WERI-Rb-1 (cell line): ENCODE results near the gene TRABD2B.
A peak's percentile ranks its signal among the peaks of the same experiment; 100 is the strongest.

Source experiments
- DNase-seq: peaks from one replicate; pipeline ENCODE4 v3.0.0-alpha.2; 2020
- H3K27ac ChIP-seq: fragments of 250-450 bp; sonication (Bioruptor Pico); 2 replicates; pipeline ENCODE4 v1.5.1; 2020; ENCODE audit warnings: mild to moderate bottlenecking, moderate library complexity
- H3K27me3 ChIP-seq: fragments of 250-450 bp; sonication (Bioruptor Pico); 2 replicates; pipeline ENCODE4 v1.5.1; 2021; ENCODE audit warnings: mild to moderate bottlenecking, low read depth, moderate library complexity; ENCODE audit not compliant: insufficient read depth, severe bottlenecking
- H3K36me3 ChIP-seq: fragments of 250-450 bp; sonication (Bioruptor Pico); 2 replicates; pipeline ENCODE4 v1.5.1; 2020; ENCODE audit warnings: mild to moderate bottlenecking, moderate library complexity
- H3K4me3 ChIP-seq: 2 replicates; pipeline ENCODE4 v1.5.1; 2011; ENCODE audit warnings: low read depth, mild to moderate bottlenecking, control low read depth, low read length
- H3K9me3 ChIP-seq: fragments of 250-450 bp; sonication (Bioruptor Pico); 2 replicates; pipeline ENCODE4 v1.5.1; 2021; ENCODE audit warnings: mild to moderate bottlenecking, moderate library complexity; ENCODE audit not compliant: severe bottlenecking
- CTCF ChIP-seq: IDR thresholded peaks from 2 replicates; pipeline ENCODE4 v1.5.1; 2011; ENCODE audit warnings: low read depth, mild to moderate bottlenecking, control low read depth, inconsistent platforms, low read length

The TRABD2B gene

GRCh38 chr1:47935856-47936255 is 61.3 kb downstream of the TRABD2B start:
- H3K9me3 ChIP-seq, result no peaks in the 10 kb centered on the region
- H3K4me3 ChIP-seq, result no peak overlapping the region
- no peak for TF ChIP-seq CTCF
- H3K27me3 ChIP-seq, result no peaks in the 10 kb centered on the region
- H3K27ac ChIP-seq, result no peak overlapping the region
- H3K36me3 ChIP-seq, result no peaks in the 10 kb centered on the region
- no peak for DNase-seq

- Histone ChIP-seq H3K27me3 (no peaks in the 10 kb centered on the region), H3K4me3 (no peak overlapping the region), H3K36me3 (no peaks in the 10 kb centered on the region), H3K9me3 (no peaks in the 10 kb centered on the region), H3K27ac (no peak overlapping the region)
- TF ChIP-seq CTCF, result no peak
- no peak for DNase-seq
Measured at GRCh38 chr1:47935163-47935562, 62.0 kb downstream of the TRABD2B start.

GRCh38 chr1:47934243-47934805 is 62.9 kb downstream of the TRABD2B start:
- DNase-seq, result no peak
- Histone ChIP-seq H3K9me3 (no peaks in the 10 kb centered on the region), H3K4me3 (no peak overlapping the region), H3K27me3 (no peaks in the 10 kb centered on the region), H3K27ac (no peak overlapping the region), H3K36me3 (no peaks in the 10 kb centered on the region)
- TF ChIP-seq CTCF, result no peak

GRCh38 chr1:47932743-47933142 is 64.4 kb downstream of the TRABD2B start:
- no peak for DNase-seq
- no peak overlapping the region for H3K27ac ChIP-seq
- no peaks in the 10 kb centered on the region for H3K36me3 ChIP-seq
- H3K27me3 ChIP-seq, result no peaks in the 10 kb centered on the region
- no peak for TF ChIP-seq CTCF
- H3K4me3 ChIP-seq, result no peak overlapping the region
- no peaks in the 10 kb centered on the region for H3K9me3 ChIP-seq

GRCh38 chr1:47931395-47931794 is 65.8 kb downstream of the TRABD2B start:
- Histone ChIP-seq H3K36me3 (no peaks in the 10 kb centered on the region), H3K9me3 (no peaks in the 10 kb centered on the region), H3K4me3 (no peak overlapping the region), H3K27ac (no peak overlapping the region), H3K27me3 (no peaks in the 10 kb centered on the region)
- DNase-seq, result peak; percentile 33
- peak; percentile 51; the same call in 1 of the 2 replicates for TF ChIP-seq CTCF

- peak; percentile 59; the same call in 1 of the 2 replicates for TF ChIP-seq CTCF
- H3K27ac ChIP-seq, result no peak overlapping the region
- DNase-seq, result peak; percentile 84
- H3K27me3 ChIP-seq, result no peaks in the 10 kb centered on the region
- H3K9me3 ChIP-seq, result no peaks in the 10 kb centered on the region
- H3K36me3 ChIP-seq, result no peaks in the 10 kb centered on the region
- H3K4me3 ChIP-seq, result no peak overlapping the region
Measured at GRCh38 chr1:47930210-47930840, 66.9 kb downstream of the TRABD2B start.
